Measurements from ENCODE around the gene HAX1.

HAX1 gene

GRCh38 chr1:154263465-154264332 lies 8.7 kb upstream of the HAX1 start:
- Histone ChIP-seq H2AFZ (ENCODE audit: low read length) (no peak overlapping the region), H3K9me2 (replicated peaks; ENCODE audit: low read depth, low read length) (no peaks in the 10 kb centered on the region), H3K79me2 (ENCODE audit: insufficient read depth, low read length) (no peaks in the 10 kb centered on the region), H3K4me1 (ENCODE audit: insufficient read depth, low read length, poor library complexity, severe bottlenecking) (no peaks in the 10 kb centered on the region), H3K9me3 (ENCODE audit: insufficient read depth, low read depth, low read length) (no peaks in the 10 kb centered on the region), H3F3A (ENCODE audit: low read depth) (no peaks in the 10 kb centered on the region; the same call in 1 of the 2 replicates), H3K9ac (ENCODE audit: low read depth, low read length, poor library complexity, severe bottlenecking) (no peak overlapping the region), H3K36me3 (ENCODE audit: insufficient read depth, low read length) (peaks cover 76% of the 10 kb centered on the region; the same call in 1 of the 2 replicates), H3K4me3 (ENCODE audit: low read length, poor library complexity, severe bottlenecking) (no peak overlapping the region), H4K20me1 (ENCODE audit: insufficient read depth, low read length, poor library complexity, severe bottlenecking) (peaks cover 8% of the 10 kb centered on the region), H3K4me2 (ENCODE audit: low read depth, low read length, poor library complexity, severe bottlenecking) (no peak overlapping the region), H3K27me3 (ENCODE audit: insufficient read depth, low read length, poor library complexity, severe bottlenecking) (no peaks in the 10 kb centered on the region)
- no peak for TF ChIP-seq CTCF (conservative IDR thresholded peaks at IDR 0.05; ENCODE audit: low read length)
- no peak for TF ChIP-seq EZH2phosphoT487 (IDR thresholded peaks at IDR 0.05; ENCODE audit: borderline replicate concordance)

GRCh38 chr1:154264454-154264853 lies 8.0 kb upstream of the HAX1 start:
- Histone ChIP-seq H3K79me2 (ENCODE audit: insufficient read depth, low read length) (no peaks in the 10 kb centered on the region), H4K20me1 (ENCODE audit: insufficient read depth, low read length, poor library complexity, severe bottlenecking) (peaks cover 8% of the 10 kb centered on the region), H2AFZ (ENCODE audit: low read length) (no peak overlapping the region), H3K9ac (ENCODE audit: low read depth, low read length, poor library complexity, severe bottlenecking) (no peak overlapping the region), H3K9me2 (replicated peaks; ENCODE audit: low read depth, low read length) (no peaks in the 10 kb centered on the region), H3F3A (ENCODE audit: low read depth) (no peaks in the 10 kb centered on the region; the same call in 1 of the 2 replicates), H3K9me3 (ENCODE audit: insufficient read depth, low read depth, low read length) (no peaks in the 10 kb centered on the region), H3K4me2 (ENCODE audit: low read depth, low read length, poor library complexity, severe bottlenecking) (no peak overlapping the region), H3K27me3 (ENCODE audit: insufficient read depth, low read length, poor library complexity, severe bottlenecking) (no peaks in the 10 kb centered on the region), H3K4me3 (ENCODE audit: low read length, poor library complexity, severe bottlenecking) (no peak overlapping the region), H3K4me1 (ENCODE audit: insufficient read depth, low read length, poor library complexity, severe bottlenecking) (no peaks in the 10 kb centered on the region), H3K36me3 (ENCODE audit: insufficient read depth, low read length) (peaks cover 76% of the 10 kb centered on the region; the same call in 1 of the 2 replicates)
- TF ChIP-seq CTCF (conservative IDR thresholded peaks at IDR 0.05; ENCODE audit: low read length) (no peak), EZH2phosphoT487 (IDR thresholded peaks at IDR 0.05; ENCODE audit: borderline replicate concordance) (no peak)

GRCh38 chr1:154265586-154265985 lies 6.8 kb upstream of the HAX1 start:
- TF ChIP-seq CTCF (conservative IDR thresholded peaks at IDR 0.05; ENCODE audit: low read length) (no peak), EZH2phosphoT487 (IDR thresholded peaks at IDR 0.05; ENCODE audit: borderline replicate concordance) (no peak)
- H3K4me1 ChIP-seq (ENCODE audit: insufficient read depth, low read length, poor library complexity, severe bottlenecking), result no peaks in the 10 kb centered on the region
- H3K9me3 ChIP-seq (ENCODE audit: insufficient read depth, low read depth, low read length), result no peaks in the 10 kb centered on the region
- H3K27me3 ChIP-seq (ENCODE audit: insufficient read depth, low read length, poor library complexity, severe bottlenecking), result no peaks in the 10 kb centered on the region
- H3K36me3 ChIP-seq (ENCODE audit: insufficient read depth, low read length), result peaks cover 74% of the 10 kb centered on the region; the same call in 1 of the 2 replicates
- no peak overlapping the region for H2AFZ ChIP-seq (ENCODE audit: low read length)
- H3K79me2 ChIP-seq (ENCODE audit: insufficient read depth, low read length), result no peaks in the 10 kb centered on the region
- no peaks in the 10 kb centered on the region; the same call in 1 of the 2 replicates for H3F3A ChIP-seq (ENCODE audit: low read depth)
- no peak overlapping the region for H3K4me3 ChIP-seq (ENCODE audit: low read length, poor library complexity, severe bottlenecking)
- H3K9ac ChIP-seq (ENCODE audit: low read depth, low read length, poor library complexity, severe bottlenecking), result no peak overlapping the region
- H4K20me1 ChIP-seq (ENCODE audit: insufficient read depth, low read length, poor library complexity, severe bottlenecking), result peaks cover 8% of the 10 kb centered on the region
- H3K4me2 ChIP-seq (ENCODE audit: low read depth, low read length, poor library complexity, severe bottlenecking), result no peak overlapping the region
- no peaks in the 10 kb centered on the region for H3K9me2 ChIP-seq (replicated peaks; ENCODE audit: low read depth, low read length)

Measured in Loucy (cell line).